Upper lobe of left lung (tissue), 4 donors: ENCODE data around the gene XXYLT1.

ENCODE experiments used
- EP300 ChIP-seq, 4 donors: sonication (generic); formaldehyde crosslinking; IDR thresholded peaks; one replicate each; pipeline ENCODE4 v1.5.1; 2017; ENCODE audit warnings: antibody characterized with exemption in 4 of 4, control low read depth in 2 of 4
- TF ChIP-seq, protein P1 (sequence below), 6 experiments: fragments of 450-650 bp in 4 of 6; fragments of 200-600 bp in 2 of 6; sonication (generic) in 2 of 6; IDR thresholded peaks; one replicate each; pipeline ENCODE4 v1.5.1; 2016 to 2019; ENCODE audit warnings: antibody characterized with exemption in 6 of 6

DNA sequence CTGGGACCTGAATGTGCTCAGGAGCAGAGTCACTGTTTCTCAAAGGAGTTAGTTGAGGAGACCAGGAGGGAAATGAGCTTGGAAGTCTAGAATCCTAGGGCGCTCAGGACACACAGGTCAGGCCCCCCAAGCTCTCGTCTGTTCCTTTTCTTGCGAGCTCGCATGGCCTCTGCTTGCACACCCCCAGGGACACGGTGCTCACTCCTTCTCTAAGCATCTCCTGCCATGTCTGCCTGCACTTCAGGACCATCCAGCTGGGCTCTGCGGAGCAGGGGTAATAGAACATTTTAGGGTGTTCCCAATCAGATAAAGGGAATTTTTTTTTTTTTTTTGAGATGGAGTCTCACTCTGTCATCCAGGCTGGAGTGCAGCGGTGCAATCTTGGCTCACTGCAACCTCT lies 213.2 kb downstream of the XXYLT1 start:
- TF ChIP-seq, protein P1, sequence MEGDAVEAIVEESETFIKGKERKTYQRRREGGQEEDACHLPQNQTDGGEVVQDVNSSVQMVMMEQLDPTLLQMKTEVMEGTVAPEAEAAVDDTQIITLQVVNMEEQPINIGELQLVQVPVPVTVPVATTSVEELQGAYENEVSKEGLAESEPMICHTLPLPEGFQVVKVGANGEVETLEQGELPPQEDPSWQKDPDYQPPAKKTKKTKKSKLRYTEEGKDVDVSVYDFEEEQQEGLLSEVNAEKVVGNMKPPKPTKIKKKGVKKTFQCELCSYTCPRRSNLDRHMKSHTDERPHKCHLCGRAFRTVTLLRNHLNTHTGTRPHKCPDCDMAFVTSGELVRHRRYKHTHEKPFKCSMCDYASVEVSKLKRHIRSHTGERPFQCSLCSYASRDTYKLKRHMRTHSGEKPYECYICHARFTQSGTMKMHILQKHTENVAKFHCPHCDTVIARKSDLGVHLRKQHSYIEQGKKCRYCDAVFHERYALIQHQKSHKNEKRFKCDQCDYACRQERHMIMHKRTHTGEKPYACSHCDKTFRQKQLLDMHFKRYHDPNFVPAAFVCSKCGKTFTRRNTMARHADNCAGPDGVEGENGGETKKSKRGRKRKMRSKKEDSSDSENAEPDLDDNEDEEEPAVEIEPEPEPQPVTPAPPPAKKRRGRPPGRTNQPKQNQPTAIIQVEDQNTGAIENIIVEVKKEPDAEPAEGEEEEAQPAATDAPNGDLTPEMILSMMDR (IDR thresholded peaks at IDR 0.05): no peak
- no peak for TF ChIP-seq EP300 (IDR thresholded peaks at IDR 0.05)
